Gastrocnemius medialis (tissue), 4 donors: ENCODE data around the gene AKAP6.

Source experiments
- POLR2A ChIP-seq, 2 donors: fragments of 450-650 bp; IDR thresholded peaks; one replicate each; pipeline ENCODE4 v1.6.1; 2017; ENCODE audit warnings: antibody characterized with exemption in 2 of 2, mild to moderate bottlenecking in 2 of 2, moderate library complexity in 2 of 2
- TF ChIP-seq, protein P1 (sequence below), 5 experiments: fragments of 450-650 bp in 3 of 5; fragments of 200-600 bp in 2 of 5; sonication (generic) in 2 of 5; IDR thresholded peaks in 4 of 5; conservative IDR thresholded peaks in 1 of 5; 1 replicate in 4 of 5; 2 replicates in 1 of 5; pipeline ENCODE4 v1.5.1; 2016 to 2019; ENCODE audit warnings: antibody characterized with exemption in 5 of 5, mild to moderate bottlenecking in 3 of 5, moderate library complexity in 3 of 5

DNA sequence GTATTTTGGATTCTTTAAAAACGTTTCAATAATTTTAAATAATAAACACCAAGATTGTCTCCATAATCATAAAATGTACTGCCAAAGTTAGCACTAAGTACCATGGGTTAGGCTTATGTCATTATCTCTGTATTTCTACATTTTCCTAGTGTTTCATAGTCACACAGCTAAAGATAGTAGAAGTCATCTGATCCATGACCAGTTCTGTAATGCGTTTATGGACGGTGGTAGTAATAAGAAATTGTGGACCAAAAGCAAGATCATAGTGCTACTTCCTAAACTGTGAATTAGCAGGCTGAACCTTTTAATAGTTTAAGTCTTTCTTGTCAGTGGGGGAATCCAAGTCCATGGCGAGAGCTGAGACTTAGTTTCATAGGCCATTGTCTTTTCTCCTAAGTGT is 142.1 kb downstream of the AKAP6 start:
- no peak for TF ChIP-seq POLR2A (IDR thresholded peaks at IDR 0.05)
- TF ChIP-seq, protein P1, sequence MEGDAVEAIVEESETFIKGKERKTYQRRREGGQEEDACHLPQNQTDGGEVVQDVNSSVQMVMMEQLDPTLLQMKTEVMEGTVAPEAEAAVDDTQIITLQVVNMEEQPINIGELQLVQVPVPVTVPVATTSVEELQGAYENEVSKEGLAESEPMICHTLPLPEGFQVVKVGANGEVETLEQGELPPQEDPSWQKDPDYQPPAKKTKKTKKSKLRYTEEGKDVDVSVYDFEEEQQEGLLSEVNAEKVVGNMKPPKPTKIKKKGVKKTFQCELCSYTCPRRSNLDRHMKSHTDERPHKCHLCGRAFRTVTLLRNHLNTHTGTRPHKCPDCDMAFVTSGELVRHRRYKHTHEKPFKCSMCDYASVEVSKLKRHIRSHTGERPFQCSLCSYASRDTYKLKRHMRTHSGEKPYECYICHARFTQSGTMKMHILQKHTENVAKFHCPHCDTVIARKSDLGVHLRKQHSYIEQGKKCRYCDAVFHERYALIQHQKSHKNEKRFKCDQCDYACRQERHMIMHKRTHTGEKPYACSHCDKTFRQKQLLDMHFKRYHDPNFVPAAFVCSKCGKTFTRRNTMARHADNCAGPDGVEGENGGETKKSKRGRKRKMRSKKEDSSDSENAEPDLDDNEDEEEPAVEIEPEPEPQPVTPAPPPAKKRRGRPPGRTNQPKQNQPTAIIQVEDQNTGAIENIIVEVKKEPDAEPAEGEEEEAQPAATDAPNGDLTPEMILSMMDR (IDR thresholded peaks at IDR 0.05 in 4 of 5, conservative IDR thresholded peaks at IDR 0.05 in 1 of 5) = no peak
